EH (cell line): Measurements from ENCODE around the gene MARCHF2.

Source experiments
- DNase-seq: peaks from one replicate; pipeline ENCODE4 v3.0.0-alpha.2; 2015; ENCODE audit warnings: low read depth

The MARCHF2 gene

GRCh38 chr19:8387688-8388611 is 25.2 kb upstream of the MARCHF2 start:
- DNase-seq = peak; percentile 35

GRCh38 chr19:8388612-8388958 is 24.5 kb upstream of the MARCHF2 start:
- no peak for DNase-seq

- peak; percentile 100 for DNase-seq
Measured at GRCh38 chr19:8389891-8390616, 23.1 kb upstream of the MARCHF2 start, which contains the start of gene RAB11B. Gene RAB11B (plus strand): TSS chr19:8390360. CDS start chr19:8390417, 57 bp downstream.

- DNase-seq = peak; percentile 93
Measured at GRCh38 chr19:8390617-8390981, 22.5 kb upstream of the MARCHF2 start.

- no peak for DNase-seq
Measured at GRCh38 chr19:8391198-8392016, 21.7 kb upstream of the MARCHF2 start.

- no peak for DNase-seq
Measured at GRCh38 chr19:8392017-8392591, 21.0 kb upstream of the MARCHF2 start.

- no peak for DNase-seq
Measured at GRCh38 chr19:8393192-8393870, 19.8 kb upstream of the MARCHF2 start.

GRCh38 chr19:8393871-8394250 is 19.2 kb upstream of the MARCHF2 start:
- DNase-seq = no peak

GRCh38 chr19:8395621-8396082 is 17.5 kb upstream of the MARCHF2 start:
- DNase-seq = no peak

- DNase-seq = no peak
Measured at GRCh38 chr19:8396185-8396562, 16.9 kb upstream of the MARCHF2 start.

GRCh38 chr19:8396563-8397203 is 16.4 kb upstream of the MARCHF2 start:
- DNase-seq = peak; percentile 57

- DNase-seq = no peak
Measured at GRCh38 chr19:8397271-8397670, 15.8 kb upstream of the MARCHF2 start.

GRCh38 chr19:8397746-8398310 is 15.3 kb upstream of the MARCHF2 start:
- DNase-seq = no peak

- DNase-seq = peak; percentile 13
Measured at GRCh38 chr19:8398311-8398771, 14.8 kb upstream of the MARCHF2 start.

GRCh38 chr19:8399681-8400188 is 13.4 kb upstream of the MARCHF2 start:
- DNase-seq = no peak

- no peak for DNase-seq
Measured at GRCh38 chr19:8401981-8402411, 11.1 kb upstream of the MARCHF2 start.

GRCh38 chr19:8403098-8403819 is 9.8 kb upstream of the MARCHF2 start:
- DNase-seq = no peak

- DNase-seq = no peak
Measured at GRCh38 chr19:8403820-8404109, 9.3 kb upstream of the MARCHF2 start.

- no peak for DNase-seq
Measured at GRCh38 chr19:8404391-8405151, 8.5 kb upstream of the MARCHF2 start.
